ENCODE results near the gene PODN. TPM values are rescaled to one million over a fixed set of nuclear protein-coding genes. Genes with fewer than 3 reads are reported as not detected.

The PODN gene
- total and polyA plus RNA-seq, 3 donors from 2014 or later = 69.3 to 104 (median 87.5) TPM

GRCh38 chr1:53074313-53075154 lies 12.5 kb downstream of the PODN start:
- H3K9me3 ChIP-seq = no peaks in the 10 kb centered on the region
- WGBS, 2 donors = 86 to 92% methylated on average over 4 to 8 of the region's 8 CpGs
- no peaks in the 10 kb centered on the region for H3K36me3 ChIP-seq (ENCODE audit: low read depth, missing control alignments)
- no peak overlapping the region for H3K4me3 ChIP-seq
- DNase-seq = no peak
- H3K27me3 ChIP-seq = no peaks in the 10 kb centered on the region
- H3K4me1 ChIP-seq = peaks cover 15% of the 10 kb centered on the region
- peak overlapping the region; percentile 68 to 72 for H3K27ac ChIP-seq
- intact Hi-C loops (cut with DNase I; ENCODE audit: low total_unique reads) = no loop called here
- no peak for TF ChIP-seq POLR2A (IDR thresholded peaks at IDR 0.05)
- no peak for TF ChIP-seq CTCF (IDR thresholded peaks at IDR 0.05)

- H3K27me3 ChIP-seq = no peaks in the 10 kb centered on the region
- H3K9me3 ChIP-seq = no peaks in the 10 kb centered on the region
- intact Hi-C loops (cut with DNase I; ENCODE audit: low total_unique reads) = no loop called here
- H3K36me3 ChIP-seq (ENCODE audit: low read depth, missing control alignments) = no peaks in the 10 kb centered on the region
- peak overlapping the region in 1 of 2 donors; percentile 0 for H3K27ac ChIP-seq
- 93 to 96% methylated on average over 4 of the region's 4 CpGs for WGBS, 2 donors
- H3K4me1 ChIP-seq = peaks cover 15% of the 10 kb centered on the region
- TF ChIP-seq POLR2A (IDR thresholded peaks at IDR 0.05) (no peak), CTCF (IDR thresholded peaks at IDR 0.05) (no peak)
- DNase-seq = no peak
- no peak overlapping the region for H3K4me3 ChIP-seq
Observed at GRCh38 chr1:53075206-53075605, 13.2 kb downstream of the PODN start.

- intact Hi-C loops (cut with DNase I; ENCODE audit: low total_unique reads) = no loop called here
- H3K4me3 ChIP-seq = no peak overlapping the region
- peak overlapping the region in 1 of 2 donors; percentile 0 for H3K27ac ChIP-seq
- WGBS, 2 donors = 71 to 87% methylated on average over 8 of the region's 8 CpGs
- no peak for DNase-seq
- H3K9me3 ChIP-seq = no peaks in the 10 kb centered on the region
- H3K36me3 ChIP-seq (ENCODE audit: low read depth, missing control alignments) = no peaks in the 10 kb centered on the region
- TF ChIP-seq CTCF (IDR thresholded peaks at IDR 0.05) (no peak), POLR2A (IDR thresholded peaks at IDR 0.05) (no peak)
- no peaks in the 10 kb centered on the region for H3K27me3 ChIP-seq
- peaks cover 15% of the 10 kb centered on the region for H3K4me1 ChIP-seq
Observed at GRCh38 chr1:53075761-53076163, 13.7 kb downstream of the PODN start.

GRCh38 chr1:53076165-53076564 lies 14.2 kb downstream of the PODN start:
- H3K4me3 ChIP-seq = no peak overlapping the region
- peaks cover 15% of the 10 kb centered on the region for H3K4me1 ChIP-seq
- H3K36me3 ChIP-seq (ENCODE audit: low read depth, missing control alignments) = no peaks in the 10 kb centered on the region
- intact Hi-C loops (cut with DNase I; ENCODE audit: low total_unique reads) = no loop called here
- WGBS, 2 donors = 84 to 95% methylated on average over 3 to 9 of the region's 9 CpGs
- no peak overlapping the region for H3K27ac ChIP-seq
- no peaks in the 10 kb centered on the region for H3K9me3 ChIP-seq
- no peaks in the 10 kb centered on the region for H3K27me3 ChIP-seq
- DNase-seq = no peak
- TF ChIP-seq POLR2A (IDR thresholded peaks at IDR 0.05) (no peak), CTCF (IDR thresholded peaks at IDR 0.05) (no peak)
